GM11168 (cell line): ENCODE results near the gene CHST10.
"Not testable (repeated sequence)": the region's sequence is repeated elsewhere in the genome, so short reads cannot be mapped to it uniquely, and the experiment has no call there.

Experiments used
- in situ Hi-C: fragments of 300-500 bp; cut with MboI; formaldehyde crosslinking; loops from one replicate; pipeline ENCODE4 v1.12.0; 2022; ENCODE audit warnings: low sequenced_read_pairs; ENCODE audit not compliant: unreplicated experiment

CHST10 gene, protein sequence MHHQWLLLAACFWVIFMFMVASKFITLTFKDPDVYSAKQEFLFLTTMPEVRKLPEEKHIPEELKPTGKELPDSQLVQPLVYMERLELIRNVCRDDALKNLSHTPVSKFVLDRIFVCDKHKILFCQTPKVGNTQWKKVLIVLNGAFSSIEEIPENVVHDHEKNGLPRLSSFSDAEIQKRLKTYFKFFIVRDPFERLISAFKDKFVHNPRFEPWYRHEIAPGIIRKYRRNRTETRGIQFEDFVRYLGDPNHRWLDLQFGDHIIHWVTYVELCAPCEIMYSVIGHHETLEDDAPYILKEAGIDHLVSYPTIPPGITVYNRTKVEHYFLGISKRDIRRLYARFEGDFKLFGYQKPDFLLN

DNA sequence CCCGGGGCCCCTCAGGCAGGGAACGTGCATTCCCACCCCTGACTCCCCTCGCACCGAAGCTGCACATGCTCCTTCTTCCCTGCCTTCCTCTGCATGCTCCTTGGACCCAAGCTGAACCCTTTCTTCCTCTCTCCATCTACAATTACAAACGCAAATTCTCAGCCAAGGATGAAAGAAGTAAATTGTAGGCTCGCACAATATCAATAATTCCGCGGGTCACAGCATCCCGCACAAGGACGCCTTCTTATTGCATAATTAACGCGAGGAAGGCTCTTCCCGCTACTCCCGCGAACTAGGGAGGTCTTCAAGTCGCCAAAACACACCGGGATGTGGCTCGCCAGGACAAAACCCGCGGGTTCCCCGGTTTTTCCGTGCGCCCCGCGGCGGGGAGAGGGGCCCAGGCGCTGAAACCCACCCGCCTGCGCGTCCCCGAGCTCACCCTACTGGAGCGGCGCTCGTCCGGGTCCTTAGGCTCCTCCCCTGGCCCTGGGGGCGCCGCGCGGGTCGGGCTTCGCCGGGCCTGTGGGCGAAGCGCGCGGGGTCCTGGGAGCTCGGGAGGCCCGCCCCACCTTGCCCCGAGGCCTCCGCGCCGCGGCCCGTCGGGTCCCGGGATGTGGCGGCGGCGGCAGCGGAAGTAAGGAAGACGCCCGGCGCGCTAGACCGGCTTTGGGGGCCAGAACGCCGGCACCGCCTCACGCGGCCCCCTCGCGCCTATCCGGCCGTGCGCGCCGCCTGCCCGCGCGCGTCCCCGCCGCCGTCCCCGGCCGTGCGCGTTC is at the start of gene CHST10:
TSS of gene CHST10 (minus strand) at position 734 of the 776 bp plus-strand sequence. CDS start 10,993 bp downstream, outside the sequence.
- in situ Hi-C loops = no loop called here

DNA sequence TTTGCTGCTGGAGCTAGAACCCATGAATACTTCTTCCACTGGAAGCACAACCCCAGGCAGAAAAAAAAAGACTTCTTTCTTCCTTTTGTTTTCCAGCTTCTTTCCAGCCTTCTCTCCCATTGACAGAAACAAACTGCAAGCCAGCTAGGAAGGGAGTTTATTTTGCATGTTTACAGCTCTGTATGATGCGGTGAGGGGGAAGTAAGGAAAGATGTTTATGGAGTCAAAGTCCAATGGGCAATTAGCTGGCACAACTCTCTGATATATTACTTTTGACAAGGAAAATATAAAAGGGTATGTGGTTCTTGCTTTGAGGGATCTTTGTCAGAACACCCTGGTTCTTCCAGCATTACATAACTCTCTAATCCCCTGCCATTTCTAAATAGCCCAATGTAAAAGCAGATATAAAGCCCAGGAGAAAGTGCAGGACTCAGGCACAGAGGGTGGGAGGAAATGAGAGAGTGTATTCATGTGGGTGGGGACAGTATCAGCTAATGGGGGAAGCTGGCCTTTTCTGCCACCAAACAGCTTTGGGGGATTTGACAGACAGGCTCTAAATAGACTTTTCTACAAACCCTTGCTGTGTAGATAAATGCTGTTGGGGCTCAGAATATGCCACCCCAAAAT is 43.5 kb upstream of the CHST10 start:
- in situ Hi-C loops = no loop called here

DNA sequence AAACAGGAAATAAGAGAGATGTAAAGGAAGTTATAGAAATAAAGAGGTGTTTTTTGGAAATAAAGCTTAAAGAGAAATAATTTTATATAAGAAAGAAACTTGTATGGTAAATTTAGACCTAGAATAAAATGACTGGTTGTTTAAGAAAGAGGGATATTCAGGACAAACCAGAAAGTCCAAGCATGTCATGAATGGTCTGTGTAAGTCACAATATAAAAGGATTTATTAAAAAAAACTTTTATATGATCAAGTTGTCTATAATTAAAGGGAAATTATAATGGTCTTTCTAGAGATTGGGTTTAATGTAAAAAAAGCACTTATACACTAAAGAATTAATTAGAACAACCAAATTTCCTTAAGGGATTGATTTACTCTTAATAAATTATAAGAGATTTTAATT is 38.9 kb upstream of the CHST10 start:
- in situ Hi-C loops = not testable (repeated sequence)

DNA sequence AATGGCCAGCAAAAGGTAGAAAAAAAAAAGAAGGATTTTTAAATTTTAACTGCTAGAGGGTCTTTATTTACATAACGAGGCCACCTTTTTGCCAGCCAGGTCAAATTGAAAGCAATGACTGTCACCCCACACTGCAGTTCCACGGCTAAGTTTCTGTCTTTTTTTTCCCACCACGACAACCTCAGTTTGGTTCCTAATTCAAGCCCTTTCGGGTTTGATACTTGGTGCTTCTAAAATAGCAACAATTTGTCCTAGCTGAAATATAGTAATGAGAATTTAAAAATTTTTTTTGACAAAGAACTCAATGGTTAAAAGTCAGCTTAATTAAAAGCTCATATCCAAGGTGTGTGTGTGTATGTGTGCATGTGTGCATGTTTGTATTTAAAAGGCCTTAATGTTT is 36.4 kb upstream of the CHST10 start:
- in situ Hi-C loops = no loop called here

DNA sequence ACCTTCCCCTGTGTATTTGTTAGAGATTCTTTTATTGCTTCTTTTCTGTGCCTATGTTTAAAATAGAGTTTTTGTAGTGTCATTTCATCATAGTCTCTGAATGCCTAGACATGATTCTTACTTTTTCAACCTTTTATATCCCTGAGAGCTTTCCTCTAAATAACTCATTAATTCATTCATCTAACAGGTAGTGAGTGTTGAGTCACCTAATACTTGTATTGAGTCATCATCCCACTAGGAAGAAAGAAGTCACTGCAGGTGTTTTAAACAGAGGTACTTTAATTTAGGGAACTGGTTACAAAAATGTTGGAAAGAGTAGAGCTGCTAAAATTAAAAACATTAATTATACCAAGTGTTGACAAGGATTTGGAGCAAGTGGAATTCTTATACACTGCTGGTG is 34.3 kb upstream of the CHST10 start:
- in situ Hi-C loops = no loop called here

DNA sequence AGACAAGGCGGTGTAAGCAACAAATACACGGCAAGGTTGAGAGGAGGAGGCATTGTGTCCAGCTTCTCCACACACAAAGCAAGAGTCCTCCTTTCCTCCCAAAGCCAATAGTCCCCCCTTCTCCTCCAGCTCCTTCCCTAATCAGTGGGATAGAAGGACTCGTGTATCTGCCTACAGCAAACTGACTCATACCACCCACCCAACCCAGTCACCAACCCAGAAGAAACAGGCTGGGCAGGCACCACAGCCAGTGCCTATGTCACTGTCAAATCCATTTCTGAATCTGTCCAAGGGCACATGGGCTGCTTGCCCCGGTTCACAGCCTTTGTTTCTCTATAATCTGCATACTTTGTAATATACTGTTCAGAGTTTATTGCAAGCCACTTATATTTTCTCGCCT is 33.6 kb upstream of the CHST10 start:
- in situ Hi-C loops = no loop called here

DNA sequence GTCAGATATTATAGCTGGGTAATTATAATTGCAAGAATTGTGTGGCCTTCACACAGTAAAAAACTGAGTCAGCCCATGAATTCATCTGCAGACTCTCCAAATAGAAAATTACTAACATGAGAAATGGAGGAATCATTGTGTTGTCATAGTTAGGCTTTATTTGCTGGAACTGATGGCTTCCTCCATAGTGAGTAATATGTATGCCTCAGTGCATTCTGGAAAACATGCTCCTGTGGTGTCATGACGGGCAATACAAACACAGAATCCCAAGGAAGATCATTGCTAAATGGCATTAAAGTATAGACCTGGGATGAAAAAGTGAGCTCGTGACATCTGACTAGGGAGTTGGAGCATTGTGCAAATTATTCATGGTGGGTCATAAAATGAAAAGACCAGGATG is 29.2 kb upstream of the CHST10 start:
- in situ Hi-C loops = no loop called here

DNA sequence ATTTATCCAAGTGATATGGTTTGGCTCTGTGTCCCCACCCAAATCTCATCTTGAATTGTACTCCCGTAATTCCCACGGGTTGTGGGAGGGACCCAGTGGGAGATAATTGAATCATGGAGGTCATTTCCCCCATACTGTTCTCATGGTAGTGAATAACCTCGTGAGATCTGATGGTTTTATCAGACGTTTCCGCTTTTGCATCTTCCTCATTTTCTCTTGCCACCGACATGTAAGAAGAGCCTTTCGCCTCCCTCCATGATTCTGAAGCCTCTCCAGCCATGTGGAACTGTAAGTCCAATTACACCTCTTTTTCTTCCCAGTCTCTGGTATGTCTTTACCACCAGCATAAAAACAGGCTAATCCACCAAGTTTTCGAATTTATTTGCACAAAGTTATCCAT is 20.3 kb upstream of the CHST10 start:
- in situ Hi-C loops = no loop called here

DNA sequence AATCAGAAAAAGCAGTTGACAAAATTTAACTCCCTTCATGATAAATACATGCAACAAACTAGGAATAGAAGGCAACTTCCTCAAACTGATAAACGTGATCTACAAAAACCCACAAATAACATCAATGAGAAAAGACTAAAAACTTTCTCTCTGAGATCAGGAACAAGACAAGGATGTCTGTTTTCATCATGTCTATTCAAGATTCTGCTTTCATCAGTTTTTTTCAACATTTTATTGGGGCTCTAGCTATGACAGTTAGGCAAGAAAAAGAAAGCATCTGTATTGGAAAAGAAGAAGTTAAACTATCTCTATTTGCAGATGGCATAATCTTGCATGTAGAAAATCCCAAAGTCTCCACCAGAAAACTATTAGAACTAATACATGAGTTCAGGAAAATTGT is 12.3 kb upstream of the CHST10 start:
- in situ Hi-C loops = no loop called here

DNA sequence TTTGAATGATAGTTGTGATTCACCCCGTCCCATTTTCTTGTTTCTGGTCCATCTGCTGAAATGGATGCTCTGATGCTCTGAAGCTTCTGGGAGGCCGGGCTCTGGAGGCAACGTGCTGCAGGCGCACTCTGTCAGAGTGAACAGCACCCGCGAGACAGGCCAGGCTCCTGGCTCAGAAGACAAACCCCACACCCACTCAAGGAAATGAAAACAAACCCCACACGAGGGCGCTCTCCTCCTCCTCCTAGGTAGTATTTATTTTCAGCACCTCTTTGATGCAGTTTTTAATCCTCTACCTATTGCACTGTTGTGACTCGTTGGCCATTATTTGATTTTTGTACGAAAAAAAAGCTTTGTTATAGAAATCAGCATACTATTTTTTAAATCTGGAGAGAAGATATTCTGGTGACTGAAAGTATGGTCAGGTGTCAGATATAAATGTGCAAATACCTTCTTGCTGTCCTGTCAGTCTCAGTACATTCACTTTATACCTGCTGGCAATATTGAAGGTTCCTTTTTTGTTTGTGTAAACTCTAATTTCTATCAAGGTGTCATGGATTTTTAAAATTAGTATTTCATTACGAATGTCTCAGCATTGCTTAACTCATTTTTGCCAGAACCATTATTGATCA is 10.3 kb upstream of the CHST10 start:
- in situ Hi-C loops = no loop called here

DNA sequence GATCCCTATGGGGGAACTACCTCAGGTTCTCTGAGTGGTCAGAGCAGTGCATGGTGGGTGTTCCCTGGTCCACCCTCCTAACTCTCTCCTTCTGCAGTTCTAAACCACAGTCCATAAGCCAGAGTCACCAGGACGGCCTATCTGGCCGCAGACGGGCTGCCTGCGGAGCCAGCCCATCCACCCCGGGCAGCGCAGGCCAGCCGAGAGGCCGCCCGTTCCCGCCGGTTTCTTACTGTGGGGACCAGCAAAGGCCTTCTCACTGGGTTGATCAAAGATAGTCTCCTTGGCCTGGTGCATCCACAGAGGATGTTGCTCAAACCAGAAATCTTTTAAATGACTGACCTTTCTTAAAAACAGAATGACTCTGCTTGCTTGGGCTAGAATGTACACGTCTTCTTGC is 9.6 kb upstream of the CHST10 start:
- in situ Hi-C loops = no loop called here

DNA sequence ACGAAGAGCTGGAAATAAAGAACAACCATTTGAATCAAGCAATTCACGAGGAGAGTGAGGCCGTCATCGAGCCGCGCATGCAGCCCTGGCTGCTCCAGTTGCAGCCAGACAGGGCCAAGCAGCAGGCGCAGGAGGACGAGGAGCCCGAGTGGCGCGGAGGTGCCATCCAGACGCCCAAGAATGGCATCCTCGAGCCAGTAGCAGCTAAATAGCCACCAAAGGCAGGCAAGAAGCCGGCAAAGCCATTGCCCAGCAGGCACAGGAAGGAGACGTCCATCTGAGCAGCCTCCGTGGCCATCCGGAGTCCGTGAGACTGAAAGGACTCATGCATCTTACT is 8.9 kb upstream of the CHST10 start:
- in situ Hi-C loops = no loop called here

DNA sequence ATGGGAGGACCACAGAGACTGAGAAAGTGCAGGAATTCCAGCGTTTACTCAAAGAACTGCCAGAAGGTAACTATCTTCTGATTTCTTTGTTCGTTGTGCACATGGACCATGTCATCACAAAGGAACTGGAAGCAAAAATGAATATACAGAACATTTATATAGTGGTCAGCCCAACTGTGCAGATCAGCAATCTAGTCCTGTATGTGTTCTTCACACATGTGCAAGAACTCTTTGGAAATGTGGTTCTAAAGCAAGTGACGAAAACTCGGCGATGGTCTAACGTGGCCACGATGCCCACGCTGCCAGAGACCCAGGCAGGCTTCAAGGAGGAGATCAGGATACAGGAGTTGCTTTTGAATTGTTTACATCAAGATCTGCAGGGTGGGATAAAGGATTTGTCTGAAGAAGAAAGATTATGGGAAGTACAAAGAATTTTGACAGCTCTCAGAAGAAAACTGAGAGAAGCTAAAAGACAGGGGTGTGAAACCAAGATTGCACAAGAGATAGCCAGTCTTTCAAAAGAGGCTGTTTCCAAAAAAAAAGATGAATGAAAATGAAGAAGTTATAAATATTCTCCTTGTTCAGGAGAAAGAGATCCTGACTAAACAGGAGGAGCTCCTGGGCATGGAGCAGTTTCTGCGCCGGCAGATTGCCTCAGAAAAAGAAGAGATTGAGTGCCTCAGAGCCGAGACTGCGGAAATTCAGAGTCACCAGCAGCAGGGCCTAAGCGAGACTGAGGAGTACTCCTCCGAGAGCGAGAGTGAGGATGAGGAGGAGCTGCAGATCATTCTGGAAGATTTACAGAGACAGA is 8.3 kb upstream of the CHST10 start:
- in situ Hi-C loops = no loop called here

DNA sequence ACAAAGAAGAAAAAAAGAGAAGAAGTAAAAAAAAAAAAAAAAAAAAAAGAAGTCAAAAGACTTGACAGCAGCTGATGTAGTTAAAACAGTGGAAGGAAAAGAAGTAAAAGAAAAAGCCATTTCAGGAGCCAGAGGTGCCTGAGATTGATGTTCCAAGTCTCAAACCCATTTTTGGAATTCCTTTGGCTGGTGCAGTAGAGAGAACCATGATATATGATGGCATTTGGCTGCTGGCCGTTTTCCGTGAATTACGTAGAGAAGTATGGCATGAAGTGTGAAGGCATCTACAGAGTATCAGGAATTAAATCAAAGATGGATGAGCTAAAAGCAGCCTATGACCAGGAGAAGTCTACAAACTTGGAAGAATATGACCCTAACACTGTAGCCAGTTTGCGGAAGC is 7.6 kb upstream of the CHST10 start:
- in situ Hi-C loops = no loop called here

DNA sequence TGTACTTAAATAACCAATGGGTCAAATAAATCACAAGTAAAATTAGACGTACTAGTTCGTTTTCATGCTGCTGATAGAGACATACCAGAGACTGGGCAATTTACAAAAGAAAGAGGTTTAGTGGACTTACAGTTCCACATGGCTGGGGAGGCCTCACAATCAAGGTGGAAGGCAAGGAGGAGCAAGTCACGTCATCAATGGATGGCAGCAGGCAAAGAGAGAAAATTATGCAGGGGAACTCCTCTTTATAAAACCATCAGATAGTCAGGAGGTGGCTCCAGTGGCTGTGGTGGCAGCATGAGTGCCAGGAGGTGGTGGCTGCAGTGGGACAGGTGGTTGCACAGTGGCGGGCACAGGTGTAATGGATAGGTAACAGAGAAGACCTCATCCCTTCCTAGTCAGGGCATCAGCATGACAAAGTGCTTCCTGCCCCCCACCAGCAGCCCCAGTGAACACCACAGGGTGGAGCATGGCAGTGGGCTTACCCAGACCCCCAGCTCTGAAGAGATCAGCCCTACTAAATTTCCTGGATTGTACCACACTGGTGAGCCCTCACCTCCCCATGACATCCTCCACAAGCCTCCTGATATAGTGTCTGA is 6.9 kb upstream of the CHST10 start:
- in situ Hi-C loops = no loop called here

DNA sequence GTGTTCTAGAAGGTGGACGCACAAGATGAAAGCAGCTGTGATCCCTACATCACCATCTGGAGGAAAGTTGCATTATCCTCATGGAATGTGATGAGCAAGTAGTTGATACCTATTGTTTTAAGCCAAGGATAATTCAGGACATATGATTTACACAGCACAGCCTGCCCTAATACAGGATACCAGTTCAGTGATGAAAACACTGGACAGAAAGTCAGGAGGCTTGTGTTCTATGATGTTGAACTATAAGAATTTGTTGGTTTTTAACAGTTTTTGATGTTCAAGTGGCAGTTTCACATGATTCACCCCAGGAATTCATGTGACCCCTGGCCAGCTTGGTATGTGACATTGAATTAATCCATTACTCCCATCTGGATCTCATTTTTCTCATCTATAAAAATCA is 6.2 kb upstream of the CHST10 start:
- in situ Hi-C loops = no loop called here

DNA sequence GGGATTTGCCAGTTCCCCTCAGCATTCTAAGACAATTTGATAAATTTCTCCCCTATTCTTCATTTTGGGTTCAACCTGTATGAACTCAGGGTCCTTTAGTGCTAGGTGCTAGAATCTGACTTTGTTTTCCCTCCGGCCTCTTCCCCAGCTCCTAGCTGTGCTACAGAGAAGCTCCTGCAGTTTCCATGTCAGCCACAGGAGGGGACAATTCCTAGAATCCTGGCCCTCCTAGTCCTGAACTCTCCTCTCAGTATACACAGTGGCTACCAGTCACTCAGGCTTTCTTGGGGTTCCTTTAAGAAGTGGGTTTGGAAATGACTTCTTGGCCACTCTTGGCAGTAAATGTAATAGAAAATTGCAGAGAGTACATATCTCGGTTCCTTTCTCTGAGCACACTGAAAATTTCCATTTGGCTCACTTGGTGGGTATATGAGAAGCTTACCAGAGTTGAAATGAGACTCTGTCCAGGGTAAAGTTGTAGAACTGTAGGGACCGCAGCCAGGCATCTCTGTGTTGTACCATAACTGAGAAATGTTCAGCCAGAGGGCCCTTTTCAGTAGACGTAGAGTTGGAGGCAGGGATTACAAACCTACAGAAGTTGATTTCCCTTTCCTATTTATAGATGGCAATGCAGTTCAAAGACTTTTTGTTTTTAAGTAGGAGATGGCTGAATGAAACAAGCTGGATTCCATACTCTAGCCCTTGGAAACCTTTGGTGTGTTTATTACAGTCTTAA is 5.0 kb upstream of the CHST10 start:
- in situ Hi-C loops = no loop called here

DNA sequence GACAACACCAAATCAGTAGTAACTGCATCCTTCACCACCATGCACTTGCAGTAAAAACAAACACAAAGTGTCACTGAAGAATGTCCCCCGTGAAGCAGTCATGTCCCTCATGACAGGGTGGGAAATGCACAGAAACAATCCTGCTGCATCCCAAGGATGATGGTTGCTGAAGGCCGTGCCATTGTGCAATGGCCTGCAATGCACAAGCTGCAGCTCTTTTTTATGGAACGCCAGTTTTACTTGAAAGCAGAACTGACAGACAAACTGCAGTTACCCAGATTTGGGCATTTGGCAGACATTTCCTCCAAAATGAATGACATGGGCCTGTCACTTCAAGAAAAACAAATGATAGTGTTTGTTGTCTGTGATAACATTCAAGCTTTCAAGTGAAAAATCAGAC is 2.4 kb upstream of the CHST10 start:
- in situ Hi-C loops = no loop called here

DNA sequence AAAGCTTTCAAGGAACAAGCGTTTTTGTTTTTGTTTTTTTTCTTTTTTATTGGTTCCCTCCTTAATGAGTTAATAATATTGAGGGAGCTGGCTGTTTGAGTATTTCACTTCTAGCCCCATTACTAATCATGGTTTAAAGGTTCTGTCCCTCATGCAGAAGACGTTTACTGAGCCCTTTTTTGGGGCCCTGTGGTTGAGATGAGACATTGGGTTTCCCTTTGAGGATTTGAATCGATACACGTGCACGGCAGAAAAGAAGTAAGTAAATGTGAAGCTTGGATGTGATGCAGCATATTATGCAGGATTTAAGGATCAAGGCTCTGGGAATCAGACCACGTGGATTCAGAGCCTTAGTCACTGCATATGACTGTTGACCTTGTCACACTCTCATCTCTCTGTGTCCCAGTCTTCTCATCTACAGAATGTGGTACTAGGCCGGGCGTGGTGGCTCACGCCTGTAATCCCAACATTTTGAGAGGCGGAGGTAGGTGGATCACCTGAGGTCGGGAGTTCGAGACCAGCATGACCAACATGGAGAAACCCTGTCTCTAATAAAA is 1.0 kb upstream of the CHST10 start:
- in situ Hi-C loops = no loop called here
